Astrocyte (in vitro differentiated cells and primary cell): Measurements from ENCODE around the gene CSNK2B. TPM values are rescaled to one million over a fixed set of nuclear protein-coding genes. Genes with fewer than 3 reads are reported as not detected.

ENCODE experiments used
- DNase-seq: peaks from one replicate; pipeline ENCODE4 v3.0.0-alpha.2; 2010; ENCODE audit warnings: low read depth
- FAIRE-seq: peaks from 2 replicates; lab custom pipeline; 2011; peaks lifted over from hg19 to GRCh38; lab: Jason Lieb, UNC
- H2AFZ ChIP-seq: 2 replicates; pipeline ENCODE4 v1.6.0; 2012; ENCODE audit warnings: low read depth, low read length, inconsistent platforms
- H3K27ac ChIP-seq: 2 replicates; pipeline ENCODE4 v1.5.1; 2011; ENCODE audit warnings: low read depth, low read length, inconsistent platforms
- H3K27me3 ChIP-seq: 2 replicates; pipeline ENCODE4 v1.6.0; 2011; ENCODE audit warnings: low read length, inconsistent platforms; ENCODE audit not compliant: insufficient read depth
- H3K36me3 ChIP-seq: 2 replicates; pipeline ENCODE4 v1.5.1; 2011; ENCODE audit warnings: low read length, inconsistent platforms; ENCODE audit not compliant: insufficient read depth
- H3K4me1 ChIP-seq: 2 replicates; pipeline ENCODE4 v1.5.1; 2011; ENCODE audit warnings: low read length, inconsistent platforms; ENCODE audit not compliant: insufficient read depth
- H3K4me2 ChIP-seq: 2 replicates; pipeline ENCODE4 v1.6.0; 2012; ENCODE audit warnings: low read length, inconsistent platforms
- H3K4me3 ChIP-seq: 2 replicates; pipeline ENCODE4 v1.5.1; 2011; ENCODE audit warnings: low read depth, mild to moderate bottlenecking, low read length, inconsistent platforms; ENCODE audit not compliant: insufficient read depth
- H3K79me2 ChIP-seq: 2 replicates; pipeline ENCODE4 v1.6.0; 2012; ENCODE audit warnings: mild to moderate bottlenecking, low read length, inconsistent platforms; ENCODE audit not compliant: insufficient read depth
- H3K9ac ChIP-seq: 2 replicates; pipeline ENCODE4 v1.6.0; 2012; ENCODE audit warnings: mild to moderate bottlenecking, low read length, inconsistent platforms
- H3K9me3 ChIP-seq: 2 replicates; pipeline ENCODE4 v1.5.1; 2012; ENCODE audit warnings: low read depth, mild to moderate bottlenecking, low read length, inconsistent platforms; ENCODE audit not compliant: insufficient read depth
- H4K20me1 ChIP-seq: 2 replicates; pipeline ENCODE4 v1.6.0; 2012; ENCODE audit warnings: low read length, inconsistent platforms; ENCODE audit not compliant: insufficient read depth
- H3K27ac Mint-ChIP-seq: one replicate; pipeline ENCODE4 v1.8.0; 2021; ENCODE audit warnings: mild to moderate bottlenecking, mixed read lengths; ENCODE audit not compliant: unreplicated experiment
- H3K27me3 Mint-ChIP-seq: one replicate; pipeline ENCODE4 v1.8.0; 2021; ENCODE audit warnings: low read depth, mixed read lengths; ENCODE audit not compliant: unreplicated experiment
- H3K36me3 Mint-ChIP-seq: one replicate; pipeline ENCODE4 v1.8.0; 2021; ENCODE audit warnings: low read depth, mixed read lengths; ENCODE audit not compliant: unreplicated experiment
- H3K4me1 Mint-ChIP-seq: one replicate; pipeline ENCODE4 v1.8.0; 2021; ENCODE audit warnings: low read depth, mixed read lengths; ENCODE audit not compliant: unreplicated experiment
- H3K4me3 Mint-ChIP-seq: one replicate; pipeline ENCODE4 v1.8.0; 2021; ENCODE audit warnings: mild to moderate bottlenecking, moderate library complexity, mixed read lengths; ENCODE audit not compliant: unreplicated experiment
- H3K9me3 Mint-ChIP-seq: one replicate; pipeline ENCODE4 v1.8.0; 2021; ENCODE audit warnings: mild to moderate bottlenecking, mixed read lengths; ENCODE audit not compliant: unreplicated experiment
- EZH2 ChIP-seq: IDR thresholded peaks from 2 replicates; pipeline ENCODE4 v1.6.1; 2012; ENCODE audit warnings: mild to moderate bottlenecking, low read length, inconsistent platforms; ENCODE audit not compliant: insufficient read depth
- total RNA-seq: library from RNA; stranded (reverse); gene quantifications from 2 replicates; pipeline ENCODE4 v1.2.1, GENCODE V29; 2021
- TF ChIP-seq, protein P1 (sequence below): IDR thresholded peaks from 2 replicates; pipeline ENCODE4 v1.5.1; 2011; ENCODE audit warnings: low read depth, mild to moderate bottlenecking, inconsistent platforms, low read length, moderate library complexity; ENCODE audit not compliant: insufficient read depth

Gene CSNK2B
- total RNA-seq, 1 donor from 2014 or later, result 208 TPM

DNA sequence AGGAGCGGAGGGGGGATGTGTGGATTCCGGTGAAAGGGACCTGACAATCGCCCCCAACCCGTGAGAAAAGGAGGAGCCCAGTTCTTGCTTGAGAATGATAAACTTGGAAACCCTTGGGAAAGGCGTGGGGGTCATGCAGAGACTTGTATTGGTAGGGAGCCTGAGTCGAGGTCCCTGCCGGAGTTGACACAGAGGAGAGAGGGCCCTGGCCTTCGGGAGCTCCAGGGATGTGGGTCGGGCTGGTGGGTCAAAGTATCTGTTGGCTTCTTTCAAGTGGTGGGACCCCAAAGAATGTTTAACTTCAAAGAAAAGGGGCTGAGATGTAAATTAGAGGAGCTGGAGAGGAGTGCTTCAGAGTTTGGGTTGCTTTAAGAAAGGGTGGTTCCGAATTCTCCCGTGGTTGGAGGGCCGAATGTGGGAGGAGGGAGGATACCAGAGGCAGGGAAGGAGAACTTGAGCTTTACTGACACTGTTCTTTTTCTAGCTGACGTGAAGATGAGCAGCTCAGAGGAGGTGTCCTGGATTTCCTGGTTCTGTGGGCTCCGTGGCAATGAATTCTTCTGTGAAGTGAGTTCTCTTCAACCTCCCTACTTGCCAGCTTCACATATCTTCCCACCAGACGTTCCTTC is 571 bp downstream of the CSNK2B start:
- Histone ChIP-seq H3K27me3 (no peaks in the 10 kb centered on the region), H3K4me1 (peaks cover 24% of the 10 kb centered on the region), H3K27ac (peak overlapping the region; percentile 84), H3K9me3 (no peaks in the 10 kb centered on the region), H3K4me2 (peak overlapping the region; percentile 98), H3K9ac (peak overlapping the region; percentile 99), H3K4me3 (peak overlapping the region; percentile 94), H3K36me3 (peaks cover 36% of the 10 kb centered on the region), H3K79me2 (peaks cover 83% of the 10 kb centered on the region), H2AFZ (peak overlapping the region; percentile 76), H4K20me1 (peaks cover 39% of the 10 kb centered on the region)
- Mint-ChIP-seq H3K4me1 (peaks cover 30% of the 10 kb centered on the region), H3K27ac (peak overlapping the region; percentile 95), H3K36me3 (peaks cover 14% of the 10 kb centered on the region), H3K9me3 (no peaks in the 10 kb centered on the region), H3K4me3 (peak overlapping the region; percentile 98), H3K27me3 (no peaks in the 10 kb centered on the region)
- no peak for FAIRE-seq
- TF ChIP-seq, protein P1, sequence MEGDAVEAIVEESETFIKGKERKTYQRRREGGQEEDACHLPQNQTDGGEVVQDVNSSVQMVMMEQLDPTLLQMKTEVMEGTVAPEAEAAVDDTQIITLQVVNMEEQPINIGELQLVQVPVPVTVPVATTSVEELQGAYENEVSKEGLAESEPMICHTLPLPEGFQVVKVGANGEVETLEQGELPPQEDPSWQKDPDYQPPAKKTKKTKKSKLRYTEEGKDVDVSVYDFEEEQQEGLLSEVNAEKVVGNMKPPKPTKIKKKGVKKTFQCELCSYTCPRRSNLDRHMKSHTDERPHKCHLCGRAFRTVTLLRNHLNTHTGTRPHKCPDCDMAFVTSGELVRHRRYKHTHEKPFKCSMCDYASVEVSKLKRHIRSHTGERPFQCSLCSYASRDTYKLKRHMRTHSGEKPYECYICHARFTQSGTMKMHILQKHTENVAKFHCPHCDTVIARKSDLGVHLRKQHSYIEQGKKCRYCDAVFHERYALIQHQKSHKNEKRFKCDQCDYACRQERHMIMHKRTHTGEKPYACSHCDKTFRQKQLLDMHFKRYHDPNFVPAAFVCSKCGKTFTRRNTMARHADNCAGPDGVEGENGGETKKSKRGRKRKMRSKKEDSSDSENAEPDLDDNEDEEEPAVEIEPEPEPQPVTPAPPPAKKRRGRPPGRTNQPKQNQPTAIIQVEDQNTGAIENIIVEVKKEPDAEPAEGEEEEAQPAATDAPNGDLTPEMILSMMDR, result no peak
- no peak for TF ChIP-seq EZH2
- DNase-seq, result no peak

DNA sequence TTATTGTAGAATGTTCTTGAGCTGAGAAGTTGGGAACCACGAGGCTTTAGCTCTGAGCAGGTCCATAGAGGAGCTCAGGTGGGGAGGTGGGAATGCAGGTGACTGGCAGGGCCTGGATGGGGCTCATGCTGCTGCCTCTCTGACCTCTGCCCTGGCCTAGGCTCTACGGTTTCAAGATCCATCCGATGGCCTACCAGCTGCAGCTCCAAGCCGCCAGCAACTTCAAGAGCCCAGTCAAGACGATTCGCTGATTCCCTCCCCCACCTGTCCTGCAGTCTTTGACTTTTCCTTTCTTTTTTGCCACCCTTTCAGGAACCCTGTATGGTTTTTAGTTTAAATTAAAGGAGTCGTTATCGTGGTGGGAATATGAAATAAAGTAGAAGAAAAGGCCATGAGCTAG is 3.8 kb downstream of the CSNK2B start, which contains the start of gene LY6G5B:
Gene LY6G5B (plus strand): TSS at position 301 of the 400 bp plus-strand sequence. CDS start 975 bp downstream, outside the sequence.
- Mint-ChIP-seq H3K36me3 (peaks cover 18% of the 10 kb centered on the region), H3K4me1 (peaks cover 15% of the 10 kb centered on the region), H3K27ac (no peak within 1 kb of the TSS), H3K9me3 (no peaks in the 10 kb centered on the region), H3K27me3 (no peaks in the 10 kb centered on the region), H3K4me3 (no peak within 1 kb of the TSS)
- H3K79me2 ChIP-seq, result peaks cover 55% of the 10 kb centered on the region
- no peak for DNase-seq
- H3K27me3 ChIP-seq, result no peaks in the 10 kb centered on the region
- H4K20me1 ChIP-seq, result peaks cover 50% of the 10 kb centered on the region
- H3K4me1 ChIP-seq, result peaks cover 7% of the 10 kb centered on the region
- H3K36me3 ChIP-seq, result peaks cover 45% of the 10 kb centered on the region
- no peak within 1 kb of the TSS for H2AFZ ChIP-seq
- H3K4me3 ChIP-seq, result no peak within 1 kb of the TSS
- H3K9ac ChIP-seq, result no peak within 1 kb of the TSS
- H3K4me2 ChIP-seq, result no peak within 1 kb of the TSS
- no peak within 1 kb of the TSS for H3K27ac ChIP-seq
- H3K9me3 ChIP-seq, result no peaks in the 10 kb centered on the region
- no peak for FAIRE-seq
- no peak for TF ChIP-seq EZH2
- TF ChIP-seq, protein P1, result no peak

DNA sequence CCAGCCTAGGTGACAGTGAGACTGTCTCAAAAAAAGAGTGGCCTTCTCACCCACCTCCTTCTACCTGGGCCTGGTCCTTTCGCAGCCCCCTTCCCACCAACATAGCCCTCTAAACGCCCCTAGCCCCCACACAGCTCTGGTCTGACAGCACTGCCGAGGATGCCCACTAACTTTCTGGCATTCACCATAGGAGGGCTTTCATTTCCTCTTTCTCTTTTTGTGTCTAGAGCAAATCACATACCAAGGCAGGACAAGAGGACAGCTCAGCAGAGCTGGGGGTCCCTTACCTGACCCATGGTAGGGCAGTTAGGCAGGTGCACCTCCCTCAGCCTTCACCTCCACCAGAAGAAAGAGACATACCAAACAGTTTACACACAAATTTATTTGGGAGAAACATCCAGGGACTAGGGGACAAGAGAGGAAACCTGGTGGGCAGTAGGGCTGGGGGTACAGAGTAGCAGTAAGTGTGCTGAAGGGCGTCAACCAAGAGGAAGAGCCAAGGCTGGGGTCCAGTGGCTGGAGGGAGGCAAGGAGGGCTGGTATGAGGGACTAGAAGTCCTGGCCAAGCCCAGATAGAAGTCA is 10.5 kb downstream of the CSNK2B start:
- Histone ChIP-seq H3K27ac (no peak overlapping the region), H3K79me2 (no peaks in the 10 kb centered on the region), H3K4me1 (peaks cover 9% of the 10 kb centered on the region), H3K27me3 (no peaks in the 10 kb centered on the region), H3K9me3 (no peaks in the 10 kb centered on the region), H4K20me1 (peaks cover 12% of the 10 kb centered on the region), H2AFZ (no peak overlapping the region), H3K9ac (no peak overlapping the region), H3K4me2 (no peak overlapping the region), H3K36me3 (peaks cover 13% of the 10 kb centered on the region), H3K4me3 (no peak overlapping the region)
- DNase-seq, result no peak
- no peak overlapping the region for H3K4me3 Mint-ChIP-seq
- H3K4me1 Mint-ChIP-seq, result peaks cover 5% of the 10 kb centered on the region
- TF ChIP-seq EZH2, result no peak
- TF ChIP-seq, protein P1, result no peak
- peaks cover 7% of the 10 kb centered on the region for H3K36me3 Mint-ChIP-seq
- FAIRE-seq, result no peak
- H3K9me3 Mint-ChIP-seq, result no peaks in the 10 kb centered on the region
- H3K27me3 Mint-ChIP-seq, result no peaks in the 10 kb centered on the region
- H3K27ac Mint-ChIP-seq, result no peak overlapping the region
